ENCODE data around the gene TRAP1.

- TF ChIP-seq SMC3 (conservative IDR thresholded peaks at IDR 0.05; ENCODE audit: poor library complexity) (no peak), EZH2 (IDR thresholded peaks at IDR 0.05; ENCODE audit: borderline replicate concordance, insufficient read depth, low read length, poor library complexity, severe bottlenecking) (no peak), CTCF (IDR thresholded peaks at IDR 0.05; ENCODE audit: poor library complexity, severe bottlenecking) (no peak)
Observed at GRCh38 chr16:3725276-3725675, 8.0 kb upstream of the TRAP1 start.
